Testis (tissue), 3 donors: ENCODE data around the gene CEP250. TPM values are rescaled to one million over a fixed set of nuclear protein-coding genes. Genes with fewer than 3 reads are reported as not detected.
"Not testable (repeated sequence)": the region's sequence is repeated elsewhere in the genome, so short reads cannot be mapped to it uniquely, and the experiment has no call there.

Source experiments
- DNase-seq: peaks from one replicate; pipeline ENCODE4 v3.0.0-alpha.2; 2019
- H3K27ac ChIP-seq, 2 donors: fragments of 200-600 bp; sonication (generic); one replicate each; pipeline ENCODE4 v1.5.1; 2019
- H3K27me3 ChIP-seq: fragments of 200-600 bp; sonication (generic); one replicate; pipeline ENCODE4 v1.5.1; 2019
- H3K36me3 ChIP-seq: fragments of 200-600 bp; sonication (generic); one replicate; pipeline ENCODE4 v1.5.1; 2017; ENCODE audit warnings: low read depth; ENCODE audit errors: missing control alignments
- H3K4me1 ChIP-seq: fragments of 200-600 bp; sonication (generic); one replicate; pipeline ENCODE4 v1.5.1; 2019
- H3K4me3 ChIP-seq, 2 donors: fragments of 200-600 bp; sonication (generic); one replicate each; pipeline ENCODE4 v1.5.1; 2017 to 2019
- H3K9me3 ChIP-seq: fragments of 200-600 bp; sonication (generic); one replicate; pipeline ENCODE4 v1.5.1; 2017
- CTCF ChIP-seq, 3 experiments: fragments of 450-650 bp in 2 of 3; fragments of 200-600 bp in 1 of 3; sonication (generic) in 1 of 3; IDR thresholded peaks; one replicate each; pipeline ENCODE4 v1.5.1; 2016 to 2019; ENCODE audit warnings: antibody characterized with exemption in 3 of 3, mild to moderate bottlenecking in 2 of 3, moderate library complexity in 1 of 3
- POLR2A ChIP-seq: fragments of 450-650 bp; IDR thresholded peaks from one replicate; pipeline ENCODE4 v1.6.1; 2017; ENCODE audit warnings: antibody characterized with exemption, mild to moderate bottlenecking, moderate library complexity
- WGBS, 2 donors: methylation state at CpG; one replicate each; pipeline ENCODE4 v1.1.5; 2018; 5-methylcytosine and 5-hydroxymethylcytosine counted together
- intact Hi-C: fragments of 100-400 bp; cut with DNase I; formaldehyde crosslinking; loops from one replicate; pipeline ENCODE4 v1.15.1; 2023; ENCODE audit warnings: low total_unique reads
- polyA plus RNA-seq: library from polyadenylated mRNA; stranded (reverse); fragments of 350-450 nt; fragmentation: Illumina TruSeq; extraction: RNeasy Lipid Tissue Mini Kit (QIAGEN cat#74804); gene quantifications from one replicate; pipeline ENCODE4 v1.2.3, GENCODE V29; 2014; ENCODE audit warnings: low read depth, low replicate concordance; ENCODE audit not compliant: insufficient read depth
- total RNA-seq, 2 donors: library from RNA; depleted of rRNA; stranded (reverse); fragments of >200 nt; gene quantifications; one replicate each; pipeline ENCODE4 v1.2.3, GENCODE V29; 2016

The CEP250 gene
- total and polyA plus RNA-seq, 3 donors from 2014 or later: 41.2 to 68.6 (median 54.5) TPM

- intact Hi-C loops: loop anchor here (5.0 kb wide), 1 partner anchor 147 kb away; no protein-coding TSS in a partner anchor
- WGBS, 2 donors: 79 to 87% methylated on average over 2 of the region's 2 CpGs
These were observed 11.2 kb upstream of the CEP250 start for GRCh38 chr20:35444226-35444625.

GRCh38 chr20:35446356-35447078 is 8.9 kb upstream of the CEP250 start:
- WGBS, 2 donors: 44 to 45% methylated on average over 11 of the region's 11 CpGs
- intact Hi-C loops: no loop called here

More at GRCh38 chr20:35444226-35444625, 11.2 kb upstream of the CEP250 start:
- Histone ChIP-seq H3K27ac (no peak overlapping the region), H3K36me3 (no peaks in the 10 kb centered on the region), H3K4me3 (no peak overlapping the region), H3K27me3 (no peaks in the 10 kb centered on the region), H3K4me1 (no peaks in the 10 kb centered on the region), H3K9me3 (no peaks in the 10 kb centered on the region)
- no peak for DNase-seq
- no peak for TF ChIP-seq CTCF (IDR thresholded peaks at IDR 0.05)
- TF ChIP-seq POLR2A: no peak

GRCh38 chr20:35447082-35447789 is 8.2 kb upstream of the CEP250 start:
- WGBS, 2 donors: 4% methylated on average over 11 of the region's 11 CpGs
- TF ChIP-seq POLR2A: no peak
- peak; percentile 74 to 96 (median 84) for TF ChIP-seq CTCF (IDR thresholded peaks at IDR 0.05)
- H3K4me3 ChIP-seq: peak overlapping the region; percentile 24 to 31
- intact Hi-C loops: no loop called here
- H3K27ac ChIP-seq: no peak overlapping the region
- no peaks in the 10 kb centered on the region for H3K4me1 ChIP-seq
- no peaks in the 10 kb centered on the region for H3K36me3 ChIP-seq
- H3K9me3 ChIP-seq: no peaks in the 10 kb centered on the region
- H3K27me3 ChIP-seq: no peaks in the 10 kb centered on the region
- peak; percentile 93 for DNase-seq

More at GRCh38 chr20:35446356-35447078, 8.9 kb upstream of the CEP250 start:
- no peaks in the 10 kb centered on the region for H3K4me1 ChIP-seq
- H3K4me3 ChIP-seq: peak overlapping the region; percentile 24 to 31
- H3K27me3 ChIP-seq: no peaks in the 10 kb centered on the region
- no peak for TF ChIP-seq POLR2A
- TF ChIP-seq CTCF (IDR thresholded peaks at IDR 0.05): no peak
- no peak for DNase-seq
- H3K27ac ChIP-seq: no peak overlapping the region
- no peaks in the 10 kb centered on the region for H3K9me3 ChIP-seq
- H3K36me3 ChIP-seq: no peaks in the 10 kb centered on the region

- DNase-seq: no peak
- intact Hi-C loops: no loop called here
- Histone ChIP-seq H3K36me3 (no peaks in the 10 kb centered on the region), H3K4me3 (no peak overlapping the region), H3K27me3 (no peaks in the 10 kb centered on the region), H3K4me1 (peaks cover 2% of the 10 kb centered on the region), H3K9me3 (no peaks in the 10 kb centered on the region), H3K27ac (no peak overlapping the region)
- WGBS, 2 donors: 95% methylated on average over 4 to 5 of the region's 5 CpGs
- TF ChIP-seq CTCF (IDR thresholded peaks at IDR 0.05) (no peak), POLR2A (no peak)
These were observed 6.5 kb upstream of the CEP250 start for GRCh38 chr20:35448788-35449373.

GRCh38 chr20:35449855-35450254 is 5.5 kb upstream of the CEP250 start:
- H3K4me3 ChIP-seq, H3K36me3 ChIP-seq, H3K27me3 ChIP-seq, H3K9me3 ChIP-seq, intact Hi-C loops, H3K4me1 ChIP-seq, H3K27ac ChIP-seq, DNase-seq: not testable (repeated sequence)
- WGBS, 2 donors: 90% methylated on average over 13 of the region's 13 CpGs
